HG02678 (cell line): ENCODE data around the gene MRPS7.
A peak's percentile ranks its signal among the peaks of the same experiment; 100 is the strongest.

Experiments used
- ATAC-seq: cut with Tn5 transposase; IDR thresholded peaks from one replicate; pipeline ENCODE4 v1.9.1; 2021; ENCODE audit warnings: mild to moderate bottlenecking, moderate library complexity; ENCODE audit not compliant: unreplicated experiment

The MRPS7 gene

DNA sequence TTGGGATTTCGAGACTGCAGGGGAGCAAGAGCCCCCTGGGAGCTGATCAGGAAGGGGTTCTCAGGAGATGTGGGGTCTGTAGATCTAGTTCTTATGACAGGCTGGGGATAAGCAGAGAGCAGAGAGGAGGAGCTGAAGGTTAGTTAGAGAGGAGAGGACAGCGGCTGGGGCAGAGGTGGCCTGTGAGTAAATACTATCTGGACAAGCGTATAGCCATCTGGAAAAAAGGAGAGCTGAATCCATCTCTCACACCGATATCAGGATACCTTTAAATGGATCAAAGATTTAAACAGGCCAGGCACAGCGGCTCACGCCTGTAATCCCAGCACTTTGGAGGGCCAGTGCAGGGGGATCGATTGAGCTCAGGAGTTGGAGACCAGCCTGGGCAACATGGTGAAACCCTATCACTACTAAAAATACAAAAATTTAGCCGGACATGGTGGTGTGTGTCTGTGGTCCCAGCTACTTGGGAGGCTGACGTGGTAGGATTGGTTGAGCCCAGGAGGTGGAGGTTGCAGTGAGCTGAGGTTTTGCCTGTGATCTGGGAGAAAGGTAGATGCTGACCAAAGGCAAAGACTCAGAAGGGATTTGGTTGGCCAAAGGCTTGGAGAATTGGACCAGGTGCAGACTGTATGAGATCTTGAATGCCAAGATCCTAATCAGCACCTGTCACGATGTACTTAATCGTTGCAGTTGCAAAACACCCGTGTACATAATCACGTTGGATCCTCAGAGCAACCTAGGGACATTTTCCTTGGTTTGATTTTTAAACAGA is 46.5 kb downstream of the MRPS7 start:
- no peak for ATAC-seq

DNA sequence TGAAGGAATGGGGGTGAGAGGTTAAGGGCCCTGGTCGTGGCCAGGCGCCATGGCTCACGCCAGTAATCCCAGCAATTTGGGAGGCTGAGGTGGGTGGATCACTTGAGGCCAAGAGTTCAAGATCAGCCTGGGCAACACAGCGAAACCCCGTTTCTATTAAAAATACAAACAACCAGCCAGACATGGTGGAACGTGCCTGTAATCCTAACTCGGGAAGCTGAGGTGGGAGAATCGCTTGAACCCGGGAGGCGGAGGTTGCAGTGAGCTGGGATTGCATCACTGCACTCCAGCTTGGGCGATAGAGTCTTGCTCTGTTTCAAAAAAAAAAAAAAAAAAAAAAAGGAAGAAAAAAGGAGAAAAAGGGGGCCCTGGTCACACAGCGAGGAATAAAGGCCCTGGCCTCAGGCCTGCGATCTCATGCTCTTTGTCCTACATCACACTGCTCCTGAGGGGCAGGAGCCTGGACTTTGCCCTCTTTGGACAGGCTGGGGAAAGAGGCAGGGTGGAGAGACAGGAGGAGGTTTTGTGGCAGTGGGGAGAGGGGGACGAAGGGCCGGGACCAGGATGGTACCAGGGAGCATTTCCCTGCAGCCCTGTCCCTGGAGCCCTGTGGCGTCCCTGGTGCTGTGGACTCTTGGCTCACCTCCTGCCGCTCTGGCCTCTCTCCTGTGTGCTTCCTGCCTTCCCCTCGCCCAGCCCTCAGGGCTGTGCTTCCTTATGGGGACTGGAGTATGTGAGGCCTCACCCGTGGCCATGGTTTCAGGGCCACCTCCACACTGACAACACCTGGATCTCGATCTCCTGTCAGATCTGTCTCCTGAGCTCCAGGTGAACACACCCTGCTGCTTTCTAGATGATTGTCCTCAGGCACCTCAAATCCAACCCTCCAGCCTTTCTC is 47.3 kb downstream of the MRPS7 start:
- ATAC-seq = no peak

GRCh38 chr17:75313941-75314551 is 52.4 kb downstream of the MRPS7 start:
- peak; percentile 43 for ATAC-seq

- ATAC-seq = no peak
These were observed 54.0 kb downstream of the MRPS7 start for GRCh38 chr17:75315541-75316243.
